Esophagus squamous epithelium (tissue), 4 donors: Measurements from ENCODE around the gene MRM1.

ENCODE experiments used
- CTCF ChIP-seq, 6 experiments: fragments of 450-650 bp in 4 of 6; fragments of 200-600 bp in 2 of 6; sonication (generic) in 2 of 6; IDR thresholded peaks; one replicate each; pipeline ENCODE4 v1.5.1; 2016 to 2019; ENCODE audit warnings: antibody characterized with exemption in 6 of 6, mild to moderate bottlenecking in 4 of 6, moderate library complexity in 4 of 6
- POLR2A ChIP-seq, 4 donors: fragments of 450-650 bp; IDR thresholded peaks; one replicate each; pipeline ENCODE4 v1.6.1; 2017; ENCODE audit warnings: antibody characterized with exemption in 4 of 4, mild to moderate bottlenecking in 4 of 4, moderate library complexity in 3 of 4

- TF ChIP-seq POLR2A (IDR thresholded peaks at IDR 0.05) (no peak), CTCF (IDR thresholded peaks at IDR 0.05) (no peak)
Observed at GRCh38 chr17:36594626-36595401, 6.6 kb upstream of the MRM1 start.
